Adipose tissue (tissue), 3 donors: ENCODE results near the gene HLA-DPA1. TPM values are rescaled to one million over a fixed set of nuclear protein-coding genes. Genes with fewer than 3 reads are reported as not detected.
"Not testable (repeated sequence)": the region's sequence is repeated elsewhere in the genome, so short reads cannot be mapped to it uniquely, and the experiment has no call there.

Experiments
- H3K27ac ChIP-seq: one replicate; pipeline ENCODE4 v1.5.1; 2013; ENCODE audit warnings: low read depth, low read length
- WGBS, 3 donors: extraction: QIAGEN DNeasy Blood & Tissue Kit; methylation state at CpG; one replicate each; pipeline ENCODE4 v1.1.7; 2013; 5-methylcytosine and 5-hydroxymethylcytosine counted together
- polyA plus RNA-seq, 3 donors: library from polyadenylated mRNA; stranded (reverse); fragments of 200-250 nt; gene quantifications; one replicate each; pipeline ENCODE4 v1.2.3, GENCODE V29; 2013
- donor health status: healthy with polysubstance abuse.
- donor health status: Bipolar disorder and iron deficiency.
- donor health status: healthy.

HLA-DPA1 gene
- polyA plus RNA-seq, 3 donors: 10.4 to 50.7 (median 20.9) TPM

DNA sequence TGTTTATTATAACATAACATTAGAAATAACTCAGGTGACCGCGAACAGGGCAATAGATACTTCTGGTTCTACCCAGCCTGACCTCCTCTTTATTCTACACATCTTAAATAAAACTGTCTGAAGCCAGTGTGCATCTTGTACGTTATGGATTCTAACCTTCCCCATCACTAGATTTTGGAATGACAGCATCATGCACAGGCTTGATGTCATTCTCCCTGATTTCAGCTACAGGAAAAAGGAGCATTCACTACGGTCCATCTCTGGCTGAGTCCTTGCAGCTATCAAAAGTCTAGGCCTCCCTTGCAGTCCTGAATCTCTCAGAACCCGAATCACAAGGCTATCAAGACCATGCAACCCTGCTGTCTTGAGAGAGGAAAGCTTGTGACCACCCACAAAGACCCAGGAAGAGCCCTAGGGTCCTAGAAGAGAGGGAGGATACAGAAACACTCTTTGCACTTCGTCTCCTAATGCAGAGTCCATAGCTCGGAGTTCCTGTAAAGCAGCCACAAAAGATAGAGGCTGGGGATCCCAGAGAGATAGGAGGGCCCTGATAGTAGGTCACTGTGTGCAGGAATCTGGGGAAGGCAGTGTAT is 845 bp downstream of the HLA-DPA1 start:
- 54 to 58% (median 55%) methylated on average over 7 of the region's 7 CpGs for WGBS, 3 donors
- no peak overlapping the region for H3K27ac ChIP-seq

- H3K27ac ChIP-seq: no peak overlapping the region
- 44 to 66% (median 55%) methylated on average over 6 of the region's 6 CpGs for WGBS, 3 donors
Observed at GRCh38 chr6:33071569-33071968, 1.9 kb downstream of the HLA-DPA1 start.

DNA sequence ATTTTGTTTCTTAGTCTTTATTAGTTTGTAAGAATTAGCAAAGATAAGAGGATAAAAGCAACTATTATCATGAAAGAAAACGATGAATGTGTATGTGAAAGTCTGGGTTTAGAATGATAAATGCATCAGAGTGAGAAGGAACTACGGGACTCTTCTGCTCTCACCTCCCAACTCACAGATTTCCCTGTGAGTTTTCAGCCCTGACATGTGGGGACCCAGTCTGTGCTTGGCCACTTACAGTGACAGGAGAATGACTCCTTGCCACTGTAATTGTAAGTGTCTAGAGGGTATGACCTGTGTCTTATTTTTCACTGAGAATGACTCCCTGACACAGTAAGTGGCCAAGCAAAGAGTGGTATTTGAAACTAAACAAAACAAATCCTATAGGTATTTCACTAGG is 2.5 kb downstream of the HLA-DPA1 start:
- WGBS, 3 donors: 0 to 23% (median 0%) methylated on average over 2 of the region's 2 CpGs
- no peak overlapping the region for H3K27ac ChIP-seq

GRCh38 chr6:33069021-33069738 is 4.3 kb downstream of the HLA-DPA1 start:
- no peak overlapping the region for H3K27ac ChIP-seq
- WGBS, 3 donors: 51 to 74% (median 53%) methylated on average over 9 to 10 of the region's 10 CpGs

DNA sequence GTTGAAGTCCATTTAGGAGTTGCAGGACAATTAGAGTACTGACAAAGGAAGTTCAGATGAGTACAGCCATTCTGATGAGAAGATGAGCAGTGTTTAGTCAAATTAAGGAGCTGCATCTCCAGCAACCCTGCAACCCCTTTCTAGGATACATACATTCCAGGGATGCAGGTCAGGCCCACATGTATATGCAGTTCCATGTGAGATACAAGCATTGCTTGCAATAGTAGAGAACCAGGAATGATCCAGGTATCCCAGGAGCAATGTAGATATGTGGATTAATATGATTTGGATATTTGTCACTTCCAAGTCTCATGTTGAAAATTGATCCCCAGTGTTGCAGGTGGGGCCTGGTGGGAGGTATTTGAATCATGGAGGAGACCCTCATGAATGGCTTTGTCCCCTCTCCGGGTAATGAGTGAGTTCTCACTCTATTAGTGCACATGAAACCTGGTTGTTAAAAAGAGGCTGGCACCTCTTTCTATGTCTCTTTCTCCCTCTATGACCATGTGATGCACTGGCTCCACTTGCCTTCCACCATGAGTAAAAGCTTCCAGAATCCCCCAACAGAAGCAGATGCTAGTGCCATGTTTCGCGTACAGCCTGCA is 6.4 kb downstream of the HLA-DPA1 start:
- no peak overlapping the region for H3K27ac ChIP-seq
- WGBS, 3 donors: 0 to 63% (median 2%) methylated on average over 2 to 3 of the region's 3 CpGs

- WGBS, 3 donors: 21 to 62% (median 26%) methylated on average over 4 of the region's 4 CpGs
- no peak overlapping the region for H3K27ac ChIP-seq
Observed at GRCh38 chr6:33065312-33065711, 8.1 kb downstream of the HLA-DPA1 start.

DNA sequence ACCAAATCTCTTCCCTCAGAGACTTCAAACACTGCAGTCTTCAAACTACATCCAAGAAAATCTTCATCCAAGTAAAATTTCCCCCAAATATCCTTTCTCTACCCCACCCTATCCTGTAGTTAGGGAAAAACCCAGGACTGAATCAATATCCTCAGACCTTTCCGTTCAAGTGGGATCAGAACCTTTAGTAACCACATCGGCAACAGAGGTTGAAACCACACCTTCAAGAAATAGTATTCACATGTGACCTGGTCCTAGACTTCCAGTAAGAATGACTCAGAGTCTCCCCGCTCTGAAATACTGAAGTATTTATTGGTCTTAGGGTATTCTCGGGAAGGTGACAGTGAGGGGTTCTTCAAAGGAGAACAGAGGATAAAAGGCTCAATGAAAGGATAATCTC is 8.7 kb downstream of the HLA-DPA1 start:
- H3K27ac ChIP-seq: no peak overlapping the region
- 0 to 49% (median 0%) methylated on average over 4 of the region's 4 CpGs for WGBS, 3 donors

DNA sequence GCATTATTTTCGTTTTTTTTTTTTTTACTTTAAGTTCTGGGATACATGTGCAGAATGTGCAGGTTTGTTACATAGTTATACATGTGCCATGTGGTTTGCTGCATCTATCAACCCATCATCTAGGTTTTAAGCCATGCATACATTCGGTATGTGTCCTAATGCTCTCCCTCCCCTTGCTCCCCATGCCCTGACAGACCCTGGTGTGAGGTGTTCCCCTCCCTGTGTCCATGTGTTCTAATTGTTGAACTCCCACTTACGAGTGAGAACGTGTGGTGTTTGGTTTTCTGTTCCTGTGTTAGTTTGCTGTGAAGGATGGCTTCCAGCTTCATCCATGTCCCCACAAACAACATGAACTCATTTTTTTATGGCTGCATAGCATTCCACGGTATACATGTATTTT is 10.0 kb downstream of the HLA-DPA1 start:
- not testable (repeated sequence) for H3K27ac ChIP-seq
- 28 to 77% (median 42%) methylated on average over 2 to 5 of the region's 5 CpGs for WGBS, 3 donors

DNA sequence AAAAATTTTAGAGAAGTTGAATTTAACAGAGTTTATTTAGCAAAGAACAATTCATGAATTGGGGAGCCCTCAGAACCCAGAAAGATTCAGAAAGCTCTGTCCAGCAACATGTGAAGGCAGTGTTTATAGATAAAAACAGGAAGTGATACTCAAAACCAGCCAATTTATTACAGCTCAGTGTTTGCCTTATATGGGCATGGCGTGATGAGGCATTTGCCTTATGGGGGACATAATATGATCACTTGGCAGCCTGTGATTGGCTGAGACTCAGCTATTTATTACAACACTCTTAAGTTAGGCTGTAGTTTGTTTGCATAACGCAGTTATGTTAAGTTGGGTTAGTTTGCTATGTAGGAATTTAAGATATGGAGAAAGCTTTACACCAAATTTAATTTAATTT is 11.5 kb downstream of the HLA-DPA1 start:
- H3K27ac ChIP-seq: no peak overlapping the region
- WGBS, 3 donors: 84 to 98% (median 91%) methylated on average over 2 of the region's 2 CpGs

DNA sequence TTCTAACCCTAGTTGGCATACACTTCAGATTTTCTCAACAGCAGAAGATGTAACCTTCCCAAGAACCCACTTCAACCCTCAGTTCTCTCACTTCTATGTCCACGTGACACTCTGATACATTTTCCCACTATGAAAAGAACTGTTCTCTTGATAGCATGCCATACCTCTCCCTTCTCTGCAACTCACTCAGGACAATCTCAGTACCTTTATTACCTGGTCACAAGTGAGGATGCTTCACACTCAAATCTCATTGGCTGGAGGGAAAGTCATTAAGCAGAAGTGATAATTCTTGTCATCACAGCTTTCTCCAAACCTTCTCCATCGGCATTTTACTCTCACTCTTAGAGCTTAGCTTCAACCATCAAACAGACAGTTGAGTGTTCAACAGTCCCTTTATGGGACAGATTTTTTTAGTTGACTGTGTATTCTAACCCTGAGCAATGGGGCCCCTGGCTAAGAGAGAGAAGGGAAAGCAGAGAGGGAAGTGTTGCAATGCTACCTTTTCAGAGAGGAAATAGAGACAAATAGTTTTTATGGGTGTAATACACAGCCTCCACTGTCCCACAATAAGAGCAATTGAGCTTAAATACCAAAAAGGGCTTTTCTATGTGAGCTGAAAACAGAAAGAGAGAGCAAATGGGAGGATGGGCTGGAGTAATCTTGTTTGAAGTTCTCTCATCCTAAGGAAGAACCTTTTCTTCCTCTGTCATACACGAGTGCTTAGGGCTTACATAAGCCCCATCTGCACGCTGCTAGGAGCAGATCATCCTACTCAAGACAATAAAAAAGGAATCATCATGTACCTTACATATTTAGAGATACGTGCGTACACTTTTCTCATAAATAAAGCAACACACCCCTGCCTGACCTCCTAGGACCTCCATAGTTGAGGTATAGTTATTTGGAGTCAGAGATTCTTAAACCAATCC is 16.0 kb downstream of the HLA-DPA1 start:
- H3K27ac ChIP-seq: no peak overlapping the region
- WGBS, 3 donors: 35 to 57% (median 43%) methylated on average over 6 of the region's 6 CpGs

GRCh38 chr6:33053230-33053629 is 20.2 kb downstream of the HLA-DPA1 start:
- no peak overlapping the region for H3K27ac ChIP-seq
- WGBS, 3 donors: 16 to 62% (median 41%) methylated on average over 4 of the region's 4 CpGs

DNA sequence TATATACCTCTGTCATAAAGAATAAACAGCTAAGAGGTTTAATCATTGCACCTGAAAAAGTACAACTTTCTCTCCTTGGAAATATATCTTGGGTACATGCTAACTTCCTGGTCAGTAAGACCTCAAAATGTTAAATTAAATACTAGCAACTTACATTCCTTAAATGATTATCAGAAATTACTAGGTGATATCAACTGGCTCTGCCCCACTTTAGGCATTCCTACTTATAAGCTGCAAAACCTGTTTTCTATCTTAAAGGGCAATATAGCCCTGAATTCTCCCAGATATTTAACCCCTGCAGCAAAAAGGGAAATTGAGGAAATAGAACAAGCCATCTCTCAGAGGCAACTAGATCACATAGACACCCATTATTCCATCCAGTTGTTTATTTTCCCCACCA is 20.8 kb downstream of the HLA-DPA1 start:
- H3K27ac ChIP-seq: no peak overlapping the region

DNA sequence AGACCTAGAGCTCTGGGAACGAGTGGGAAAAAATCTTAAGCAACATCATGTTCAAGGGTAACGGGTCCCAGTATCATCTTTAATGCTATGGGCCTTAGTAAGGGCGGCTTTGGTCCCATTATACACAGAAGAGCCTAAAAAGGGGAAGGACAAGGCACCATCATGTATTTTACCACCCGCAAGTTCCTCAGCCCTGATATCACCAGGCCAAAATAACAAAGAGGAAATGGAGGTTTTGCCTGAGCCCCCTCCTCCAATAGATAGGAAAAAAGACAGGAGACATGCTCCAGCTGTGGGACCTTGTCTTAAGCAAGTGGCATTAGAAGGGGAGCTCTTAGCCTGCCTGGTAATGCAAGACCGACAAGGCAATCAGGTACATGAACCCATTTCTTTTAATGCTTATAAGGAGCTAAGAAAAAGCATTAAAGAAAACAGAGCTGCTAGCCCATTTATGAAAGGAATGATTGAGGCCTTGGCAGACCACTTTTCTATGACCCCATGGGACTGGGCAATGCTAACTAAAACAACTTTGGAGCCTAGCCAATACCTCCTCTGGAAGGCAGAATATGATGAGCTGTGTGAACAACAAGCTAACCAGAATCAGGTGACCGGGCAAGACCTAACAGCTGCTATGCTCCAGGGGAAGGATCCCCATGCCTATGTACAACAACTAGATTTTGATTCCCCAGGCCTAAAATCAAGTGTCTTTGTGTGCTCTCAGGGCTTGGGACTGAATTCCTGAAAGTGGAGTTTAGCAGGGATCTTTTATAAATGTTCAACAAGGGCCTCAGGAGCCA is 23.2 kb downstream of the HLA-DPA1 start:
- H3K27ac ChIP-seq: no peak overlapping the region
- WGBS, 3 donors: 65 to 67% (median 66%) methylated on average over 6 of the region's 6 CpGs

DNA sequence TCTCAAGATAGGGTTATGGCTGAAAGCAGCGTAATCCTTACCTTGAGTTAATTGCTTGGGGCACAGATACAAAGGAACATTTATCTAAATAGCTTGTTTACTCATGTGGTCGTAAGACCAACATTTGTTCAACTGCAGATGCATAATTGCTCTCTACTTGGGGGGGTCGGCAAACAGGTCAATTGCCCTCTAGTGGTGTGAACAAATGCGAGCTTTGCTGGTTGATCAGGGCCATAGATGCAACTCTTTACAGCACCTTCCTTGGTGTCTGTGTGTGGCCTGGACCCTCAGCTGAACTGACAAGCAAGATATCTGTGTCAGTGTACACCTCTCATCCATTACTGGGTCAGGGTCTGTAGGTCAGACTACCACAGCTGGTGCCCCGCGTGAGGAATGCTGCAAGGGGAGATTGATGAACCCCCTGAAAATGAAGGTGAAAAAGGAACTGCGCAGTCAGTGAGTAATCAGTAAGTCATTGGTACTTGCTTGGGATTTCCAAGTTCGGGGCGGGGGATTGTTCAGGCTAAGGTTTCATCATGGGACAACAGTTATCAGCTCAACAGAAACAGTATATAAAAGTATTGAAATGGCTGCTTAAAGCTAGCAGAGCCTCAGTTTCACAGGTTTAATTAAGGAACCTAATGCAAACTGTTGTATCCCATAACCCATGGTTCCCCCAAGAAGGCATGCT is 24.0 kb downstream of the HLA-DPA1 start:
- WGBS, 3 donors: 57 to 72% (median 71%) methylated on average over 9 of the region's 9 CpGs
- H3K27ac ChIP-seq: no peak overlapping the region

- no peak overlapping the region for H3K27ac ChIP-seq
- 91 to 98% (median 94%) methylated on average over 2 of the region's 2 CpGs for WGBS, 3 donors
Observed at GRCh38 chr6:33040157-33040556, 33.3 kb downstream of the HLA-DPA1 start.

DNA sequence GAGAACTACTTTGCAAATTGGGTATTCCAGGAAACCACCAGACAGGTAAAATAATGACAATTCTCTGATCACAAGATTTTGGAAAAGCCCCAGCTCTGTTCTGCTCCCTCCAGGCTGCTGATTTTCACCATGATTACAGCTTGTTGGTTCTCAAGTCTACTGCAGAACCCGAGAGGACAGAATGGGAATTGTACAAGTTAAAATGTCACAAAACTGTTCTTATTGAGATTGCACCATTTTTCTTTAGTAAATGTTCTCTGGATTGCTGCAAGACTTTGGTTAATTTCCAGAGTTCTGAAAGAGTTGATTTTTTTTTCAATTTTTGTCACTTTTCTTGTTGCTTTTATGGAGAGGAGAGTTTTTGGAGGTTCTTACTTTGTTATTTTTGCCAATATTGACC is 36.9 kb downstream of the HLA-DPA1 start:
- no peak overlapping the region for H3K27ac ChIP-seq
- 45 to 66% (median 64%) methylated on average over 1 of the region's 1 CpG for WGBS, 3 donors

GRCh38 chr6:33034554-33034953 is 38.9 kb downstream of the HLA-DPA1 start:
- H3K27ac ChIP-seq: no peak overlapping the region
- 82 to 97% (median 93%) methylated on average over 1 of the region's 1 CpG for WGBS, 3 donors

- no peak overlapping the region for H3K27ac ChIP-seq
- 51 to 62% (median 54%) methylated on average over 3 of the region's 3 CpGs for WGBS, 3 donors
Observed at GRCh38 chr6:33030245-33030644, 43.2 kb downstream of the HLA-DPA1 start.
